Muscle layer of duodenum (tissue), 2 donors: ENCODE measurements around the gene ERBB4.

Experiments
- H3K27ac ChIP-seq: one replicate; pipeline ENCODE4 v1.7.0; 2013; ENCODE audit warnings: mild to moderate bottlenecking, low read length
- H3K27me3 ChIP-seq: one replicate; pipeline ENCODE4 v1.7.0; 2013; ENCODE audit warnings: low read depth, mild to moderate bottlenecking, control low read depth, low read length
- H3K36me3 ChIP-seq, 2 donors: one replicate each; pipeline ENCODE4 v1.7.0; 2013; ENCODE audit warnings: low read length in 2 of 2, control low read depth in 1 of 2, mild to moderate bottlenecking in 1 of 2; ENCODE audit not compliant: insufficient read depth in 2 of 2, control insufficient read depth in 1 of 2
- H3K4me1 ChIP-seq, 2 donors: one replicate each; pipeline ENCODE4 v1.7.0; 2013; ENCODE audit warnings: low read length in 2 of 2, mild to moderate bottlenecking in 2 of 2, control low read depth in 1 of 2, moderate library complexity in 1 of 2; ENCODE audit not compliant: insufficient read depth in 2 of 2, control insufficient read depth in 1 of 2
- H3K4me3 ChIP-seq, 2 donors: one replicate each; pipeline ENCODE4 v1.7.0; 2013; ENCODE audit warnings: low read length in 2 of 2, low read depth in 1 of 2, mild to moderate bottlenecking in 1 of 2
- H3K9me3 ChIP-seq, 2 donors: one replicate each; pipeline ENCODE4 v1.7.0; 2013; ENCODE audit warnings: low read length in 2 of 2, control low read depth in 1 of 2, mild to moderate bottlenecking in 1 of 2; ENCODE audit not compliant: control insufficient read depth in 1 of 2
- donor health status: healthy.

Gene ERBB4

GRCh38 chr2:211426240-211426639 lies 1112.4 kb downstream of the ERBB4 start:
- H3K27me3 ChIP-seq = no peaks in the 10 kb centered on the region
- no peak overlapping the region for H3K27ac ChIP-seq
- no peaks in the 10 kb centered on the region for H3K4me1 ChIP-seq
- H3K9me3 ChIP-seq = no peaks in the 10 kb centered on the region
- H3K36me3 ChIP-seq = no peaks in the 10 kb centered on the region
- H3K4me3 ChIP-seq = no peak overlapping the region

GRCh38 chr2:211423018-211423417 lies 1115.6 kb downstream of the ERBB4 start:
- Histone ChIP-seq H3K27me3 (no peaks in the 10 kb centered on the region), H3K9me3 (no peaks in the 10 kb centered on the region), H3K4me1 (no peaks in the 10 kb centered on the region), H3K36me3 (no peaks in the 10 kb centered on the region), H3K27ac (no peak overlapping the region), H3K4me3 (no peak overlapping the region)

- Histone ChIP-seq H3K4me3 (no peak overlapping the region), H3K4me1 (no peaks in the 10 kb centered on the region), H3K27me3 (no peaks in the 10 kb centered on the region), H3K27ac (no peak overlapping the region), H3K9me3 (peaks cover 0 to 4% of the 10 kb centered on the region in 2 donors), H3K36me3 (no peaks in the 10 kb centered on the region)
These were observed 1121.1 kb downstream of the ERBB4 start for GRCh38 chr2:211417544-211417943.

- Histone ChIP-seq H3K36me3 (no peaks in the 10 kb centered on the region), H3K9me3 (peaks cover 0 to 4% of the 10 kb centered on the region in 2 donors), H3K4me3 (no peak overlapping the region), H3K4me1 (no peaks in the 10 kb centered on the region), H3K27ac (no peak overlapping the region), H3K27me3 (no peaks in the 10 kb centered on the region)
These were observed 1122.2 kb downstream of the ERBB4 start for GRCh38 chr2:211416373-211416772.

GRCh38 chr2:211413746-211414145 lies 1124.9 kb downstream of the ERBB4 start:
- H3K9me3 ChIP-seq = peaks cover 0 to 4% of the 10 kb centered on the region in 2 donors
- no peaks in the 10 kb centered on the region for H3K36me3 ChIP-seq
- no peak overlapping the region for H3K27ac ChIP-seq
- no peak overlapping the region for H3K4me3 ChIP-seq
- H3K4me1 ChIP-seq = no peaks in the 10 kb centered on the region
- H3K27me3 ChIP-seq = no peaks in the 10 kb centered on the region

GRCh38 chr2:211408483-211408891 lies 1130.1 kb downstream of the ERBB4 start:
- H3K9me3 ChIP-seq = no peaks in the 10 kb centered on the region
- H3K36me3 ChIP-seq = no peaks in the 10 kb centered on the region
- no peaks in the 10 kb centered on the region for H3K4me1 ChIP-seq
- H3K4me3 ChIP-seq = no peak overlapping the region
- no peaks in the 10 kb centered on the region for H3K27me3 ChIP-seq
- H3K27ac ChIP-seq = no peak overlapping the region

- Histone ChIP-seq H3K36me3 (no peaks in the 10 kb centered on the region), H3K4me3 (no peak overlapping the region), H3K4me1 (no peaks in the 10 kb centered on the region), H3K27ac (no peak overlapping the region), H3K27me3 (no peaks in the 10 kb centered on the region), H3K9me3 (no peaks in the 10 kb centered on the region)
These were observed 1131.5 kb downstream of the ERBB4 start for GRCh38 chr2:211407076-211407475.

GRCh38 chr2:211405036-211405435 lies 1133.6 kb downstream of the ERBB4 start:
- H3K9me3 ChIP-seq = no peaks in the 10 kb centered on the region
- no peak overlapping the region for H3K27ac ChIP-seq
- no peaks in the 10 kb centered on the region for H3K4me1 ChIP-seq
- no peaks in the 10 kb centered on the region for H3K27me3 ChIP-seq
- H3K4me3 ChIP-seq = no peak overlapping the region
- H3K36me3 ChIP-seq = no peaks in the 10 kb centered on the region

GRCh38 chr2:211404098-211404497 lies 1134.5 kb downstream of the ERBB4 start:
- Histone ChIP-seq H3K4me1 (no peaks in the 10 kb centered on the region), H3K9me3 (no peaks in the 10 kb centered on the region), H3K27ac (no peak overlapping the region), H3K4me3 (no peak overlapping the region), H3K27me3 (no peaks in the 10 kb centered on the region), H3K36me3 (no peaks in the 10 kb centered on the region)

- Histone ChIP-seq H3K36me3 (no peaks in the 10 kb centered on the region), H3K27me3 (no peaks in the 10 kb centered on the region), H3K4me1 (no peaks in the 10 kb centered on the region)
These were observed 1137.3 kb downstream of the ERBB4 start for GRCh38 chr2:211401328-211401727.

GRCh38 chr2:211397764-211398163 lies 1140.8 kb downstream of the ERBB4 start:
- no peaks in the 10 kb centered on the region for H3K4me1 ChIP-seq
- no peak overlapping the region for H3K27ac ChIP-seq
- no peaks in the 10 kb centered on the region for H3K9me3 ChIP-seq
- no peak overlapping the region for H3K4me3 ChIP-seq
- H3K36me3 ChIP-seq = no peaks in the 10 kb centered on the region
- H3K27me3 ChIP-seq = no peaks in the 10 kb centered on the region

More at GRCh38 chr2:211401328-211401727, 1137.3 kb downstream of the ERBB4 start:
- Histone ChIP-seq H3K4me3 (no peak overlapping the region), H3K27ac (no peak overlapping the region), H3K9me3 (no peaks in the 10 kb centered on the region)

- H3K36me3 ChIP-seq = no peaks in the 10 kb centered on the region
- no peaks in the 10 kb centered on the region for H3K4me1 ChIP-seq
- no peak overlapping the region for H3K27ac ChIP-seq
- H3K27me3 ChIP-seq = no peaks in the 10 kb centered on the region
- no peak overlapping the region for H3K4me3 ChIP-seq
- H3K9me3 ChIP-seq = no peaks in the 10 kb centered on the region
These were observed 1141.8 kb downstream of the ERBB4 start for GRCh38 chr2:211396815-211397214.
